CD14-positive monocyte (primary cell): ENCODE results near the gene PROC. TPM values are rescaled to one million over a fixed set of nuclear protein-coding genes. Genes with fewer than 3 reads are reported as not detected.
A peak's percentile ranks its signal among the peaks of the same experiment; 100 is the strongest.

ENCODE experiments used
- DNase-seq, 3 donors: peaks; one replicate each; pipeline ENCODE4 v3.0.0-alpha.2; 2011 to 2022
- H2AFZ ChIP-seq: 2 replicates; pipeline ENCODE4 v1.6.0; 2012; ENCODE audit warnings: mild to moderate bottlenecking, low read depth, low read length, inconsistent platforms; ENCODE audit not compliant: insufficient read depth, poor library complexity, severe bottlenecking
- H3K27ac ChIP-seq, 2 donors: 1 replicate in 1 of 2; 2 replicates in 1 of 2; pipeline ENCODE4 v1.5.1; 2012 to 2013; ENCODE audit warnings: low read length in 2 of 2, control low read depth in 1 of 2, inconsistent platforms in 1 of 2, low read depth in 1 of 2, mild to moderate bottlenecking in 1 of 2
- H3K27me3 ChIP-seq, 2 donors: one replicate each; pipeline versions ENCODE4 v1.6.0 to v1.6.1; 2011 to 2013; ENCODE audit warnings: low read length in 2 of 2; ENCODE audit not compliant: control insufficient read depth in 2 of 2, insufficient read depth in 2 of 2
- H3K36me3 ChIP-seq, 2 donors: replicated peaks in 1 of 2; 1 replicate in 1 of 2; 2 replicates in 1 of 2; pipeline versions ENCODE4 v1.5.1 to v1.6.1; 2012 to 2013; ENCODE audit warnings: low read length in 2 of 2, control low read depth in 1 of 2, inconsistent platforms in 1 of 2, mild to moderate bottlenecking in 1 of 2; ENCODE audit not compliant: insufficient read depth in 2 of 2, control insufficient read depth in 1 of 2
- H3K4me1 ChIP-seq, 2 donors: 1 replicate in 1 of 2; 2 replicates in 1 of 2; pipeline versions ENCODE4 v1.5.1 to v1.6.1; 2012 to 2013; ENCODE audit warnings: low read length in 2 of 2, control low read depth in 1 of 2, inconsistent platforms in 1 of 2, mild to moderate bottlenecking in 1 of 2, moderate library complexity in 1 of 2; ENCODE audit not compliant: insufficient read depth in 2 of 2, control insufficient read depth in 1 of 2
- H3K4me2 ChIP-seq: replicated peaks from 2 replicates; pipeline ENCODE3; 2012; ENCODE audit warnings: low read length, moderate library complexity, mild to moderate bottlenecking; ENCODE audit not compliant: poor library complexity, severe bottlenecking; ENCODE audit errors: extremely low read depth
- H3K4me3 ChIP-seq, 3 experiments: fragments of 200-600 bp in 1 of 3; sonication (generic) in 1 of 3; replicated peaks in 1 of 3; 1 replicate in 2 of 3; 2 replicates in 1 of 3; pipeline ENCODE4 v1.5.1; 2011 to 2013; ENCODE audit warnings: low read length in 3 of 3, mild to moderate bottlenecking in 3 of 3, control low read depth in 2 of 3, low read depth in 2 of 3, inconsistent platforms in 1 of 3, moderate library complexity in 1 of 3
- H3K79me2 ChIP-seq: 2 replicates; pipeline ENCODE4 v1.6.0; 2012; ENCODE audit warnings: mild to moderate bottlenecking, control low read depth, inconsistent platforms, low read length, moderate library complexity; ENCODE audit not compliant: insufficient read depth
- H3K9ac ChIP-seq: 2 replicates; pipeline ENCODE4 v1.6.0; 2017; ENCODE audit warnings: low read length, mild to moderate bottlenecking; ENCODE audit not compliant: insufficient read depth, poor library complexity, severe bottlenecking
- H3K9me3 ChIP-seq, 2 donors: replicated peaks in 1 of 2; 1 replicate in 1 of 2; 2 replicates in 1 of 2; pipeline versions ENCODE4 v1.5.1 to v1.6.1; 2012 to 2013; ENCODE audit warnings: low read length in 2 of 2, control low read depth in 1 of 2; ENCODE audit not compliant: control insufficient read depth in 1 of 2, insufficient read depth in 1 of 2
- H4K20me1 ChIP-seq: 2 replicates; pipeline ENCODE4 v1.6.0; 2012; ENCODE audit warnings: mild to moderate bottlenecking, low read length, control low read depth, moderate library complexity; ENCODE audit not compliant: insufficient read depth
- H3K27ac Mint-ChIP-seq, 7 donors: one replicate each; pipeline ENCODE4 v1.8.0; 2020; ENCODE audit warnings: mild to moderate bottlenecking in 7 of 7, mixed read lengths in 7 of 7, moderate library complexity in 6 of 7, inconsistent platforms in 2 of 7
- H3K27me3 Mint-ChIP-seq, 3 donors: one replicate each; pipeline ENCODE4 v1.8.0; 2021 to 2022; ENCODE audit warnings: low read depth in 3 of 3, mild to moderate bottlenecking in 3 of 3, mixed read lengths in 3 of 3, moderate library complexity in 3 of 3, inconsistent platforms in 1 of 3
- H3K36me3 Mint-ChIP-seq, 2 donors: one replicate each; pipeline ENCODE4 v1.8.0; 2020; ENCODE audit warnings: mixed read lengths in 2 of 2, inconsistent platforms in 1 of 2, mild to moderate bottlenecking in 1 of 2
- H3K4me1 Mint-ChIP-seq: one replicate; pipeline ENCODE4 v1.8.0; 2020; ENCODE audit warnings: mild to moderate bottlenecking, mixed read lengths
- H3K4me3 Mint-ChIP-seq, 2 donors: one replicate each; pipeline ENCODE4 v1.8.0; 2020; ENCODE audit warnings: mild to moderate bottlenecking in 2 of 2, mixed read lengths in 2 of 2, moderate library complexity in 1 of 2
- H3K9me3 Mint-ChIP-seq, 7 donors: one replicate each; pipeline ENCODE4 v1.8.0; 2020 to 2022; ENCODE audit warnings: mixed read lengths in 7 of 7, mild to moderate bottlenecking in 6 of 7, moderate library complexity in 6 of 7, inconsistent platforms in 2 of 7
- WGBS: methylation state at CpG from one replicate; pipeline ENCODE4 v1.1.5; 2013; ENCODE audit warnings: missing lambda C conversion rate; ENCODE audit not compliant: insufficient coverage; 5-methylcytosine and 5-hydroxymethylcytosine counted together
- intact Hi-C, 2 donors: fragments of 100-400 bp; cut with micrococcal nuclease; formaldehyde crosslinking; loops; one replicate each; pipeline versions ENCODE4 v1.15.0 to v1.15.1; 2023
- polyA plus RNA-seq, 3 donors: library from polyadenylated mRNA; depleted of rRNA in 1 of 3; unstranded in 2 of 3; stranded (reverse) in 1 of 3; fragments of 300-500 nt in 2 of 3; fragments of >200 nt in 1 of 3; fragmentation: Illumina TruSeq in 2 of 3; gene quantifications; 1 replicate in 2 of 3; 2 replicates in 1 of 3; pipeline ENCODE4 v1.2.3, GENCODE V29; 2012 to 2021
- TF ChIP-seq, protein P1 (sequence below): fragments of 200-600 bp; IDR thresholded peaks from one replicate; pipeline ENCODE4 v1.8.0; 2022; ENCODE audit warnings: antibody characterized with exemption, mild to moderate bottlenecking

Gene PROC
- polyA plus RNA-seq, 3 donors, result 0.69 TPM; not detected in 2

DNA sequence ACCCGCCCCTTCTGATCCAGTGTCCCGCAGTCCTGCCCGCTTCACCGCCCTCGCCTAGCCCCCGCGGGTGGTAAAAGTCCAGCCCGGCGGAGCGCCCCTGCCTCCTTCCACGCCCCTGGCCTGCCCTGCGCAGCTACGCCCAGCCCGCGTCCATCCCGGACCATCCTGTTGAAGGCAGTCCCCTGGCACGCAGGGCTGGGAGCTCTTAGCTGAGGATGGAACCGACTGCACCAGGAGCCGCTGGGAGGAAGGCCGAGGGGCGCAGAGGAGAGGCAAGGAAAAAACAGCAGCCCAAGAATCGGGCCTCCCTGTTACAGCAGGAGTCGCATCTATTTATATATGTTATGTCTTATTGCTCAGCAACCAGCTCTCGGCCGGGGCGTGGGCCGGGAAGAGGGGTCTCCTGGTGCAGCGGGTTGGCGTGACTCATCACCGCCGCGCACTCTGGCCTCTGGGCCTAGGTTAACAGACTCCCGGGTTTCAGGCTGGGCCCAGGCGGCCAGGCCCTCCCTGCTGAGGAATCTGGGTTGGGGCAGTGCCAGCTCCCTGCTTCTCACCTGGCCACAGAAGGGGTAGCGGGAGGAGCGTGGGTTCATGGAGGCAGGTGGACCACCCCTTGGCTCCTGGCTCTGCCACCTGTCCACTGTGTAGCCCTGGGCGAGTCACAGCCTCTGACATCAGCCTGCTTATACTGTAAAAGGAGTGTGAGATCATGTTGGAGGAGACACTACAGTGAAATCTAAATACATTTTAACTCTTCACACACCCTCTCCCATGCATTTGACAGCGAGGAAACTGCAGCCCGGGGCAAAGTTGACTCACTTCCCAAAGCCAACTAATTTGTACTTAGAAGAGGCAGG is 17.1 kb upstream of the PROC start:
- Histone ChIP-seq H3K27ac (no peak overlapping the region), H3K36me3 (no peaks in the 10 kb centered on the region), H3K9ac (no peak overlapping the region), H3K4me2 (no peak overlapping the region), H3K79me2 (no peaks in the 10 kb centered on the region), H3K9me3 (no peaks in the 10 kb centered on the region), H3K4me3 (no peak overlapping the region), H3K27me3 (no peaks in the 10 kb centered on the region), H2AFZ (no peak overlapping the region), H4K20me1 (no peaks in the 10 kb centered on the region), H3K4me1 (peaks cover 33 to 40% of the 10 kb centered on the region in 2 donors)
- Mint-ChIP-seq H3K36me3 (no peaks in the 10 kb centered on the region), H3K27ac (no peak overlapping the region), H3K27me3 (peaks cover 0 to 3% (median 0%) of the 10 kb centered on the region in 3 donors), H3K9me3 (no peaks in the 10 kb centered on the region), H3K4me1 (peaks cover 43% of the 10 kb centered on the region), H3K4me3 (no peak overlapping the region)
- intact Hi-C loops, result no loop called here
- no peak for DNase-seq
- WGBS, result 94% methylated on average over 32 of the region's 39 CpGs
- TF ChIP-seq, protein P1, sequence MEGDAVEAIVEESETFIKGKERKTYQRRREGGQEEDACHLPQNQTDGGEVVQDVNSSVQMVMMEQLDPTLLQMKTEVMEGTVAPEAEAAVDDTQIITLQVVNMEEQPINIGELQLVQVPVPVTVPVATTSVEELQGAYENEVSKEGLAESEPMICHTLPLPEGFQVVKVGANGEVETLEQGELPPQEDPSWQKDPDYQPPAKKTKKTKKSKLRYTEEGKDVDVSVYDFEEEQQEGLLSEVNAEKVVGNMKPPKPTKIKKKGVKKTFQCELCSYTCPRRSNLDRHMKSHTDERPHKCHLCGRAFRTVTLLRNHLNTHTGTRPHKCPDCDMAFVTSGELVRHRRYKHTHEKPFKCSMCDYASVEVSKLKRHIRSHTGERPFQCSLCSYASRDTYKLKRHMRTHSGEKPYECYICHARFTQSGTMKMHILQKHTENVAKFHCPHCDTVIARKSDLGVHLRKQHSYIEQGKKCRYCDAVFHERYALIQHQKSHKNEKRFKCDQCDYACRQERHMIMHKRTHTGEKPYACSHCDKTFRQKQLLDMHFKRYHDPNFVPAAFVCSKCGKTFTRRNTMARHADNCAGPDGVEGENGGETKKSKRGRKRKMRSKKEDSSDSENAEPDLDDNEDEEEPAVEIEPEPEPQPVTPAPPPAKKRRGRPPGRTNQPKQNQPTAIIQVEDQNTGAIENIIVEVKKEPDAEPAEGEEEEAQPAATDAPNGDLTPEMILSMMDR, result no peak

- Histone ChIP-seq H3K36me3 (no peaks in the 10 kb centered on the region), H3K4me2 (no peak overlapping the region), H4K20me1 (no peaks in the 10 kb centered on the region), H3K9me3 (no peaks in the 10 kb centered on the region), H3K27me3 (no peaks in the 10 kb centered on the region), H3K79me2 (no peaks in the 10 kb centered on the region), H3K4me1 (peaks cover 33 to 41% of the 10 kb centered on the region in 2 donors), H3K27ac (no peak overlapping the region), H2AFZ (no peak overlapping the region), H3K4me3 (no peak overlapping the region), H3K9ac (no peak overlapping the region)
- intact Hi-C loops, result no loop called here
- H3K9me3 Mint-ChIP-seq, result no peaks in the 10 kb centered on the region
- H3K27ac Mint-ChIP-seq, result peak overlapping the region in 1 of 7 donors; percentile 72
- H3K4me1 Mint-ChIP-seq, result peaks cover 43% of the 10 kb centered on the region
- TF ChIP-seq, protein P1, result no peak
- no peaks in the 10 kb centered on the region for H3K36me3 Mint-ChIP-seq
- no peak for DNase-seq
- 93% methylated on average over 6 of the region's 11 CpGs for WGBS
- peaks cover 0 to 3% (median 0%) of the 10 kb centered on the region in 3 donors for H3K27me3 Mint-ChIP-seq
- H3K4me3 Mint-ChIP-seq, result no peak overlapping the region
These were observed 16.2 kb upstream of the PROC start for GRCh38 chr2:127401757-127402695.
